Activated naive CD8-positive, alpha-beta T cell (primary cell): ENCODE data around the gene LLGL1.

Source experiments
- H3K27ac Mint-ChIP-seq: one replicate; pipeline ENCODE4 v1.8.0; 2021; ENCODE audit warnings: mixed read lengths
- H3K27me3 Mint-ChIP-seq: one replicate; pipeline ENCODE4 v1.8.0; 2021; ENCODE audit warnings: mixed read lengths
- H3K36me3 Mint-ChIP-seq: one replicate; pipeline ENCODE4 v1.8.0; 2021; ENCODE audit warnings: mixed read lengths
- H3K4me1 Mint-ChIP-seq: one replicate; pipeline ENCODE4 v1.8.0; 2021; ENCODE audit warnings: low read depth, mixed read lengths
- H3K4me3 Mint-ChIP-seq: one replicate; pipeline ENCODE4 v1.8.0; 2021; ENCODE audit warnings: mild to moderate bottlenecking, mixed read lengths
- H3K9me3 Mint-ChIP-seq: one replicate; pipeline ENCODE4 v1.8.0; 2021; ENCODE audit warnings: low read depth, mixed read lengths

Gene LLGL1

GRCh38 chr17:18225121-18225641, at the start of gene LLGL1:
Gene LLGL1 (plus strand): TSS chr17:18225635. CDS start chr17:18225683, 48 bp downstream.
- Mint-ChIP-seq H3K4me1 (peaks cover 18% of the 10 kb centered on the region), H3K36me3 (no peaks in the 10 kb centered on the region), H3K9me3 (no peaks in the 10 kb centered on the region), H3K27me3 (no peaks in the 10 kb centered on the region), H3K27ac (peak within 1 kb of the TSS; percentile 95), H3K4me3 (peak within 1 kb of the TSS; percentile 99)

DNA sequence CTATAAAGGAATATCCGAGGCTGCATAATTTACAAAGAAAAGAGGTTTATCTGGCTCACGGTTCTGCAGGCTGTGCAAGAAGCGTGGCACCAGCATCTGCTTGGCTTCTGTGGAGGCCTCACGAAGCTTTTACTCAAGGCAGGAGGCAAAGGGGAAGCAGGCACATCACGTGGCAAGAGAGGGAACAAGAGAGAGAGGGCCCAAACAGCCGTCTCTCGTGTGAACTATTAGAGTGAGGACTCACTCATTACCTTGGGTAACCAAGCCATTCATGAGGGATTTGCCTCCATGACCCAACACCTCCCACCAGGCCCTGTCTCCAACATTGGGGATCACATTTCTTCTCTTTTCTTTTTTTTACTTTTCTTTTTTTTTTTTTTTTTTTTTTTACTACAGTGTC, 49.3 kb upstream of the LLGL1 start:
- Mint-ChIP-seq H3K9me3 (no peaks in the 10 kb centered on the region), H3K27ac (no peak overlapping the region), H3K4me3 (no peak overlapping the region), H3K27me3 (no peaks in the 10 kb centered on the region), H3K4me1 (peaks cover 6% of the 10 kb centered on the region), H3K36me3 (no peaks in the 10 kb centered on the region)

DNA sequence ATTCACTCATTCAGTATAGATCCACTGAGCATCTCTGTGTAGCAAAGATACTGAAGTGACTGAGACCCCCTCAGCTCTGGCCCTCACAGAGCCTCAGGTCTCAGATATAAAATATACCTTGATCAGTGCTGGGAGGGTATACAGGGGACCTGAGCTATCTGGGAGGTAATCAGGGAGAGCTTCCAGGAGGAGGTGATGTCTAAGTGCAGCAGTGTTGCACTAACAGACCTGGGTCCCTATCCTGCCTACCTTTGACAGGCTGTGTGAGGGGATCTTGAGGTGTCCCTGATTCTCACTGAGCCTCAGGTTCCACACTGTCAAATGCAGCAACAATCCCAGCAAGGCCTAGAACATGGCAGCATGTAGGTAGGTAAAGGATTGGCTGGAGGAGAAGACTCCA, 48.3 kb upstream of the LLGL1 start:
- H3K36me3 Mint-ChIP-seq = no peaks in the 10 kb centered on the region

GRCh38 chr17:18177722-18178121, 47.7 kb upstream of the LLGL1 start:
- no peaks in the 10 kb centered on the region for H3K36me3 Mint-ChIP-seq
- H3K27me3 Mint-ChIP-seq = no peaks in the 10 kb centered on the region
- no peaks in the 10 kb centered on the region for H3K9me3 Mint-ChIP-seq
- H3K4me3 Mint-ChIP-seq = no peak overlapping the region
- H3K4me1 Mint-ChIP-seq = peaks cover 17% of the 10 kb centered on the region
- H3K27ac Mint-ChIP-seq = no peak overlapping the region

More for the DNA sequence above, 48.3 kb upstream of the LLGL1 start:
- H3K4me1 Mint-ChIP-seq = peaks cover 15% of the 10 kb centered on the region
- no peaks in the 10 kb centered on the region for H3K27me3 Mint-ChIP-seq
- H3K4me3 Mint-ChIP-seq = no peak overlapping the region
- H3K27ac Mint-ChIP-seq = no peak overlapping the region
- no peaks in the 10 kb centered on the region for H3K9me3 Mint-ChIP-seq

DNA sequence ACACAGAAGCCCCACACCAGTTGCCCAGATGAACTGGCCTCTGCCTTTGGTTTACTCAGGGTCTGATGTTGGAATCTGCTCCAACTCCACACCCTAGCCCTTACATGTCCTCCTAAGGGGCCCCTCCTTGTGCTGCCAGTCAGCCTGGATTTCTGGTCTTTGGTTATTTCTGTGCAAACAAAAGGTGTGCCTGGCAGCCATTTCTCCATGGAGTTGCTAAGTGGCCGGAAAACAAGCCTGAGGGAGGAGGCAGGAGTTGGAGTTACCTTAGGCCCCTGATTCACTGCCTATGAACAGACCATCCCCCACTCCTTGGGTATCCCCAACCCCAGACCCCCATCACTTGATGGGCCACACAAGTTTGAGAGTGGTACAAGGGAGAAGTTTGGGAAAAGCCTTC, 46.2 kb upstream of the LLGL1 start:
- Mint-ChIP-seq H3K4me1 (peaks cover 17% of the 10 kb centered on the region), H3K36me3 (no peaks in the 10 kb centered on the region), H3K27ac (peak overlapping the region; percentile 58), H3K4me3 (no peak overlapping the region), H3K9me3 (no peaks in the 10 kb centered on the region), H3K27me3 (no peaks in the 10 kb centered on the region)

DNA sequence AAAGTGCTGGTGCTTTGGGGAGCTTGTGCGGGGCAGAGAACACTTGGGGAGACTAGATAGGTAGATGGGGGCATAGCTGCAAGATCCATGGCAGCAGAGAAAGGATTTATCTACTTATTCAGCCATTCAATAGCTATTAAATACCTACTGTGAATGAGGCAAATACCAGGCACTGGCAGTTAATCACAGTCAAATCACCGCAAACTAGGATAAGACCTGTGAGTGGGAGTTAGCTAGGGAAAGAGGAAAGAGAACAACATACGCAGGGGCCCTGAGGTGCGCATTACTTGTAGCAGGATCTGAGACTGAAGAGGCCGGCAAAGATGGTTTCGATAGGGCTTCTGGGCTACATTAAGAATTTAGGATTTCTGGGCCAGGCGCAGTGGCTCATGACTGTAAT, 45.6 kb upstream of the LLGL1 start:
- Mint-ChIP-seq H3K9me3 (no peaks in the 10 kb centered on the region), H3K27ac (peak overlapping the region; percentile 58), H3K27me3 (no peaks in the 10 kb centered on the region), H3K4me3 (no peak overlapping the region), H3K4me1 (peaks cover 18% of the 10 kb centered on the region), H3K36me3 (peaks cover under 1% of the 10 kb centered on the region)

DNA sequence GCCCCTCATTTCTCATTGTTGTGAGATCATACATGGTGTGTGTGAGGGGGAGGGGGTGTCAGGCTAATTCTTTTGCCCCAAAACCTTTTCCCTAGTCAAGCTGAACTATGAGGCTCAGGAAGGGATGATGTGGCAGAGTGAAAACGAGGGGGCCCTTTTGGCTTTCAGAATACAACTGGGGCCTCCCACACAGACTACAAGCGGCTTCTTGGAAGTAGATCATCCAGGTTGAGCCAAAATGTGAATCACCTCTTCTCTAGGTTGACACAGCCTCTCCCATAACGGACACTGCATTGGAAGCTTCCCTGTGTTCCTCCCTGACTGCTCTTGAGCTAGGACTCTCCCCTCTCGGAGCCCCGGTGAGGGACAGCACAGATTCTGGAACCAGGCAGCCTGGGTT, 44.1 kb upstream of the LLGL1 start:
- Mint-ChIP-seq H3K4me1 (peaks cover 30% of the 10 kb centered on the region), H3K27ac (peak overlapping the region; percentile 98), H3K36me3 (peaks cover 2% of the 10 kb centered on the region), H3K27me3 (no peaks in the 10 kb centered on the region), H3K9me3 (no peaks in the 10 kb centered on the region), H3K4me3 (peak overlapping the region; percentile 98)

DNA sequence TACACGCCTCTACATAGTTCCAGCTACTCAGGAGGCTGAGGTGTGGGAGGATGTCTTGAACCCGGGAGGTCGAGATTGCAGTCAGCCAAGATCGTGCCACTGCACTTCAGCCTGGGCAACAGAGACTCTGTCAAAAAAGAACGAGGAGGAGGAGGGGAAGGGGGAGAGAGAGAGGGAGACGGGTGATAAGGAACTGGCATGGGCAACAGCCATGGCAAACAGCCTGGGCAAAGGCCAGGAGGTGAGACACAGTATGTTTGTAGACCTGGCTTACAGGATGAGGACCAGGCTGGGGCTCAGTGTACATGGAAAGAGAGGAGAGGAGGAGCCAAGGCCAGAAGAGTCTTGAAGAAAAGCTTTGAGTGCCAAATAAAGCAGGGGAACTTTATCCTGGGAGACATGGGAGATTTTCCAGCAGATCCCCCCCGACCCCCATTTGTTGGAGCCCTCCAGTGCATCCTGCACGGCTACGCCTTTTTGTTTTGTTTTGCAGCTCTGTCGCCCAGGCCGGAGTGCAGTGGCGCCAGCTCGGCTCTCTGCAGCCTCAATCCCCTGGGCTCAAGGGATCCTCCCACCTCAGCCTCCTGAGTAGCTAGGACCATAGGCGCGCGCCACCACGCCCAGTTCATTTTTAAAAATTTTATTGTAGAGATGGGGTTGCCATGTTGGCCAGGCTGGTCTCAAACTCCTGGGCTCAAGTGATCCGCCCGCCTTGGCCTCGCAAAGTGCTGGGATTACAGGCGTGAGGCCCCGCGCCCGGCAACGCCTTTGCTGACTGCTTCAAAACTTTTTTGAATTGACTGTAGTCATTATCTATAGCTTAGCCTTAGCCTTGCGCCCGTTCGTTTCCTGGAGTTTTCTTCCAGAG, 43.1 kb upstream of the LLGL1 start:
- peak overlapping the region; percentile 98 for H3K27ac Mint-ChIP-seq
- H3K9me3 Mint-ChIP-seq = no peaks in the 10 kb centered on the region
- H3K36me3 Mint-ChIP-seq = peaks cover 6% of the 10 kb centered on the region
- peak overlapping the region; percentile 98 for H3K4me3 Mint-ChIP-seq
- H3K4me1 Mint-ChIP-seq = peaks cover 39% of the 10 kb centered on the region
- H3K27me3 Mint-ChIP-seq = no peaks in the 10 kb centered on the region

GRCh38 chr17:18182978-18183333, 42.5 kb upstream of the LLGL1 start:
- no peaks in the 10 kb centered on the region for H3K9me3 Mint-ChIP-seq
- H3K36me3 Mint-ChIP-seq = peaks cover 6% of the 10 kb centered on the region
- H3K4me3 Mint-ChIP-seq = peak overlapping the region; percentile 98
- H3K27me3 Mint-ChIP-seq = no peaks in the 10 kb centered on the region
- peak overlapping the region; percentile 98 for H3K27ac Mint-ChIP-seq
- peaks cover 45% of the 10 kb centered on the region for H3K4me1 Mint-ChIP-seq

GRCh38 chr17:18183334-18184142, 41.9 kb upstream of the LLGL1 start, which contains the start of gene ALKBH5:
Gene ALKBH5 (plus strand): TSS chr17:18183828. CDS start chr17:18184244, 416 bp downstream.
- peak within 1 kb of the TSS; percentile 98 for H3K4me3 Mint-ChIP-seq
- peaks cover 51% of the 10 kb centered on the region for H3K4me1 Mint-ChIP-seq
- no peaks in the 10 kb centered on the region for H3K27me3 Mint-ChIP-seq
- peak within 1 kb of the TSS; percentile 98 for H3K27ac Mint-ChIP-seq
- H3K9me3 Mint-ChIP-seq = no peaks in the 10 kb centered on the region
- peaks cover 6% of the 10 kb centered on the region for H3K36me3 Mint-ChIP-seq

DNA sequence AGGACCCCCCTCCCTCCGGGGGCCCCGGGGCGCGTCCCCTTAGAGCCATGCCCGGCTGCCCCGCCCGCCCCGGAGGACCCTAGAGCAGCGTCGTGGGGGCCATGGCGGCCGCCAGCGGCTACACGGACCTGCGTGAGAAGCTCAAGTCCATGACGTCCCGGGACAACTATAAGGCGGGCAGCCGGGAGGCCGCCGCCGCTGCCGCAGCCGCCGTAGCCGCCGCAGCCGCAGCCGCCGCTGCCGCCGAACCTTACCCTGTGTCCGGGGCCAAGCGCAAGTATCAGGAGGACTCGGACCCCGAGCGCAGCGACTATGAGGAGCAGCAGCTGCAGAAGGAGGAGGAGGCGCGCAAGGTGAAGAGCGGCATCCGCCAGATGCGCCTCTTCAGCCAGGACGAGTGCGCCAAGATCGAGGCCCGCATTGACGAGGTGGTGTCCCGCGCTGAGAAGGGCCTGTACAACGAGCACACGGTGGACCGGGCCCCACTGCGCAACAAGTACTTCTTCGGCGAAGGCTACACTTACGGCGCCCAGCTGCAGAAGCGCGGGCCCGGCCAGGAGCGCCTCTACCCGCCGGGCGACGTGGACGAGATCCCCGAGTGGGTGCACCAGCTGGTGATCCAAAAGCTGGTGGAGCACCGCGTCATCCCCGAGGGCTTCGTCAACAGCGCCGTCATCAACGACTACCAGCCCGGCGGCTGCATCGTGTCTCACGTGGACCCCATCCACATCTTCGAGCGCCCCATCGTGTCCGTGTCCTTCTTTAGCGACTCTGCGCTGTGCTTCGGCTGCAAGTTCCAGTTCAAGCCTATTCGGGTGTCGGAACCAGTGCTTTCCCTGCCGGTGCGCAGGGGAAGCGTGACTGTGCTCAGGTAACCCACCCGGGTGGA, 41.0 kb upstream of the LLGL1 start:
- no peaks in the 10 kb centered on the region for H3K27me3 Mint-ChIP-seq
- H3K36me3 Mint-ChIP-seq = peaks cover 6% of the 10 kb centered on the region
- H3K4me3 Mint-ChIP-seq = peak overlapping the region; percentile 98
- peak overlapping the region; percentile 87 for H3K27ac Mint-ChIP-seq
- no peaks in the 10 kb centered on the region for H3K9me3 Mint-ChIP-seq
- peaks cover 55% of the 10 kb centered on the region for H3K4me1 Mint-ChIP-seq

- Mint-ChIP-seq H3K4me3 (peak overlapping the region; percentile 98), H3K27me3 (no peaks in the 10 kb centered on the region), H3K27ac (peak overlapping the region; percentile 87), H3K9me3 (no peaks in the 10 kb centered on the region), H3K4me1 (peaks cover 63% of the 10 kb centered on the region), H3K36me3 (peaks cover 6% of the 10 kb centered on the region)
These were observed 40.0 kb upstream of the LLGL1 start for GRCh38 chr17:18185391-18185790.

- Mint-ChIP-seq H3K36me3 (peaks cover 6% of the 10 kb centered on the region), H3K27ac (peak overlapping the region; percentile 87), H3K27me3 (no peaks in the 10 kb centered on the region), H3K4me3 (peak overlapping the region; percentile 98), H3K4me1 (peaks cover 65% of the 10 kb centered on the region), H3K9me3 (no peaks in the 10 kb centered on the region)
These were observed 39.4 kb upstream of the LLGL1 start for GRCh38 chr17:18185832-18186626.

GRCh38 chr17:18186627-18186982, 38.8 kb upstream of the LLGL1 start:
- Mint-ChIP-seq H3K27ac (peak overlapping the region; percentile 78), H3K9me3 (no peaks in the 10 kb centered on the region), H3K27me3 (no peaks in the 10 kb centered on the region), H3K36me3 (peaks cover 6% of the 10 kb centered on the region), H3K4me1 (peaks cover 66% of the 10 kb centered on the region), H3K4me3 (peak overlapping the region; percentile 98)
